ENCODE results near the gene HEMGN.

The HEMGN gene

GRCh38 chr9:97906236-97906831 is 31.6 kb downstream of the HEMGN start:
- ATAC-seq (ENCODE audit: low read depth) (peak; percentile 63), DNase-seq (ENCODE audit: low spot score in 2 of 2) (no peak)
- Mint-ChIP-seq H3K4me1 (peaks cover 26% of the 10 kb centered on the region), H3K36me3 (peaks cover 22% of the 10 kb centered on the region), H3K27me3 (no peaks in the 10 kb centered on the region), H3K9me3 (no peaks in the 10 kb centered on the region), H3K4me3 (peak overlapping the region; percentile 73), H3K27ac (peak overlapping the region; percentile 82)

GRCh38 chr9:97905228-97905627 is 32.7 kb downstream of the HEMGN start:
- H3K4me3 Mint-ChIP-seq = peak overlapping the region; percentile 14
- DNase-seq (ENCODE audit: low spot score in 2 of 2) = no peak
- H3K9me3 Mint-ChIP-seq = no peaks in the 10 kb centered on the region
- H3K36me3 Mint-ChIP-seq = peaks cover 15% of the 10 kb centered on the region
- peak overlapping the region; percentile 68 for H3K27ac Mint-ChIP-seq
- ATAC-seq (ENCODE audit: low read depth) = no peak
- no peaks in the 10 kb centered on the region for H3K27me3 Mint-ChIP-seq
- H3K4me1 Mint-ChIP-seq = peaks cover 29% of the 10 kb centered on the region

- H3K4me1 Mint-ChIP-seq = peaks cover 26% of the 10 kb centered on the region
- H3K27ac Mint-ChIP-seq = peak overlapping the region; percentile 68
- no peak for DNase-seq (ENCODE audit: low spot score in 2 of 2)
- no peaks in the 10 kb centered on the region for H3K9me3 Mint-ChIP-seq
- peaks cover 11% of the 10 kb centered on the region for H3K36me3 Mint-ChIP-seq
- no peak for ATAC-seq (ENCODE audit: low read depth)
- no peak overlapping the region for H3K4me3 Mint-ChIP-seq
- H3K27me3 Mint-ChIP-seq = no peaks in the 10 kb centered on the region
Observed at GRCh38 chr9:97904725-97905124, 33.2 kb downstream of the HEMGN start.

- Mint-ChIP-seq H3K4me3 (no peak overlapping the region), H3K36me3 (peaks cover 13% of the 10 kb centered on the region), H3K4me1 (peaks cover 22% of the 10 kb centered on the region), H3K27ac (no peak overlapping the region), H3K27me3 (no peaks in the 10 kb centered on the region), H3K9me3 (no peaks in the 10 kb centered on the region)
- ATAC-seq (ENCODE audit: low read depth) (no peak), DNase-seq (ENCODE audit: low spot score in 2 of 2) (no peak)
Observed at GRCh38 chr9:97903177-97903576, 34.8 kb downstream of the HEMGN start.

DNA sequence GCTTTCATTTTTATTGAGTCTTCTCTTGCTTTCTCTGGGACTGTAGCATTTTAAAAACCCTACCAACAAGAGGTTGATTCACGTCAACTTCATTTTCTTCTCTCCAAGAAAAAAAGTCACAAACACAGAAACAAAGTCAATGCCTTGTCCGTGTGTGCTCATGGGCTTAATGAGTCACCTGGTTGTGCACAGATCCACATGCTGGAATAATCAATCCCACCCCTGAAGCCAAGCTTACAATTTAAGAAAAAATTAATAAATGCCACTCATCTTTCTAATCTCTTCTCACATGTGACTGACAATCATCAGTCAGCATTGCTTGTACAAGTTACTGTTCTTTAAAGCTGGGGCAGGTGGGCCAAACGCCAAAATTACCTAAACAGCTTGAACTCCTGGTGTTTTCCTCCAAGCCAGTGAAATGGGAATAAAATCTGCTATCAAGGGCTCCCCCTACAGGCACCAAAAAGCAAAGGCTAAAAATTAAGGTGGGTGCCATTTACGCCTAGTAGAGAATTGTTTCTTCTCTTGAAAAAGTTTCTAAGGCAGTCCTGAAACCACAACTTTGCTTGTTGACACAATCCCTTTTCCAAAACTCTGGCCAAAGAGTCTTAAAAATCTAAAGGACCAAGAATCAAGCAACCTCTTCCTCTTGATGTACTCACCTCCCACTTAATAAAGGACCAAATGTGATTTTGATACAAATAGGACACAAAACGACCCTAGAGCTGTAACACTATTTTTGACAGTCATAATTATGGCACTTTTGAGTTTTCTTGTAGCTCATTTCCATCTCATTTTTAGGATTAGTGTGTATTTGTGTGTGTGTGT is 37.0 kb downstream of the HEMGN start:
- DNase-seq (ENCODE audit: low spot score in 2 of 2) = no peak
- no peaks in the 10 kb centered on the region for H3K27me3 Mint-ChIP-seq
- no peak overlapping the region for H3K4me3 Mint-ChIP-seq
- H3K4me1 Mint-ChIP-seq = peaks cover 14% of the 10 kb centered on the region
- peak; percentile 35 for ATAC-seq (ENCODE audit: low read depth)
- H3K9me3 Mint-ChIP-seq = no peaks in the 10 kb centered on the region
- H3K27ac Mint-ChIP-seq = peak overlapping the region; percentile 62
- H3K36me3 Mint-ChIP-seq = peaks cover 19% of the 10 kb centered on the region

DNA sequence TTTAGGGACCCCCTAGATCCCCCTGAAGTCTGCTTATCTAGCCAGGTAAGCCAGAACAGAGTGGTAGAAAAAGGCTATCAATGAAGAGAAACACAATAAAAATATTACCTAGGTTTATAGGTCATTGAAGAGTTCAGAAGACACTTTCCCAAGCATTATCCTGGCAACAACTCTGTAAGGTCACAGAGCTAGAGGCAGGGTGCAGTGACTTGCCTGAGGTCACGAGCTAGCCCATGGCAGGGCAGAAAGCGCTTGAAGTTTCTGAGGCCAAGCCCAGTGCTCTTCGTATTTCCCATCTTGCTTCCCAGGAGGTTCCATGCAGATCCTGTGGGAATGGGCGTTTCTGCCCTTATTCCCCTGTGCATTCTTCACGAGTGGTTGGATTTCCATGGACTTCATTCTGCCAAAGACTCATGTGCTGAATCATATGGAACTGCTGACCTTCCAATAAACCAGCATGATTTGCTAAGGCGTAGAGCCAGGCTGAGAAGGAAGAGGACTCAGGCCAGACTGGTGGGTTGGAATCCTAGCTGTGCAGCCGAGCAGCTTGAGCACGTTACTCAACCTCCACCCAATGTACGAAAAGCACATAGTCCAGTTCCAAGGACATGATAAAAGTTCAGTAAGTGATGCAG is 37.8 kb downstream of the HEMGN start:
- H3K27ac Mint-ChIP-seq = no peak overlapping the region
- ATAC-seq (ENCODE audit: low read depth) = no peak
- H3K4me3 Mint-ChIP-seq = no peak overlapping the region
- H3K4me1 Mint-ChIP-seq = peaks cover 13% of the 10 kb centered on the region
- no peak for DNase-seq (ENCODE audit: low spot score in 2 of 2)
- no peaks in the 10 kb centered on the region for H3K9me3 Mint-ChIP-seq
- peaks cover 27% of the 10 kb centered on the region for H3K36me3 Mint-ChIP-seq
- H3K27me3 Mint-ChIP-seq = no peaks in the 10 kb centered on the region

DNA sequence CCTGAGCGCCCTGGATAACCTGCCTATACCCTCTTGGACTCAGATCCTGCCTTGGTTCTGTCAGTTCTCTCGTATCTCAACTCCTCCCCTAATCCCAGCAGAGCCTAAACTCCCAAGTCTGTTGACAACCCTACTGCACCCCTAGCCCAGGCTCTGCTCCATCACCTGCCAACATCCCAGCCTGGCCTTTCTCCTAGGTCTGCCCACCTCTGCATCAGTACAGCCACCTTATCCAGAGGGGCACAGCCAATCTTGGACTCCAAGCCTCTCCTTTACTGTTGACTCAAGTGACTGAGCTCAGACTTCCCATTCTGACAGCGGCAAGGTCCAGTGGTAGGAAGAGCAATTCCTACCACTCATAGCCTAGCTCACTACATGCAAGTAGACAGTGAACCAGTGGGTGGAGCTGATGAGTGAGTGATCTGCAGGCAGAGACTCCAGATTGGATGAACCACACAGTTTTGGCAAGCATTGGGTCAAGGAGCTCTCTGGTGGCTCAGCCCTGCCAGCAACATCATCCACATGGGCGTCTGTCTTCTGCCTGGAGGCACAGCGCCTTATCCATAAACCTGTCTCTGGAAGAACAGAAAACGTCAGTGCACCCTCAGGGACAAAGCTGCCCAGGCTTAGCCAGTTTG is 42.2 kb downstream of the HEMGN start:
- DNase-seq (ENCODE audit: low spot score in 2 of 2) = no peak
- ATAC-seq (ENCODE audit: low read depth) = no peak
- H3K4me3 Mint-ChIP-seq = no peak overlapping the region
- H3K9me3 Mint-ChIP-seq = peaks cover 7% of the 10 kb centered on the region
- H3K4me1 Mint-ChIP-seq = peaks cover under 1% of the 10 kb centered on the region
- H3K27me3 Mint-ChIP-seq = no peaks in the 10 kb centered on the region
- H3K36me3 Mint-ChIP-seq = peaks cover 37% of the 10 kb centered on the region
- H3K27ac Mint-ChIP-seq = no peak overlapping the region

GRCh38 chr9:97895211-97895610 is 42.8 kb downstream of the HEMGN start:
- Mint-ChIP-seq H3K27me3 (no peaks in the 10 kb centered on the region), H3K9me3 (peaks cover 7% of the 10 kb centered on the region), H3K27ac (no peak overlapping the region), H3K4me3 (no peak overlapping the region), H3K36me3 (peaks cover 37% of the 10 kb centered on the region), H3K4me1 (no peaks in the 10 kb centered on the region)
- ATAC-seq (ENCODE audit: low read depth) (no peak), DNase-seq (ENCODE audit: low spot score in 2 of 2) (no peak)

- no peak for DNase-seq (ENCODE audit: low spot score in 2 of 2)
- H3K36me3 Mint-ChIP-seq = peaks cover 32% of the 10 kb centered on the region
- H3K4me1 Mint-ChIP-seq = no peaks in the 10 kb centered on the region
- peaks cover 7% of the 10 kb centered on the region for H3K9me3 Mint-ChIP-seq
- H3K27ac Mint-ChIP-seq = no peak overlapping the region
- no peak overlapping the region for H3K4me3 Mint-ChIP-seq
- ATAC-seq (ENCODE audit: low read depth) = no peak
- peaks cover 2% of the 10 kb centered on the region for H3K27me3 Mint-ChIP-seq
Observed at GRCh38 chr9:97892421-97892820, 45.6 kb downstream of the HEMGN start.

GRCh38 chr9:97891736-97892135 is 46.2 kb downstream of the HEMGN start:
- Mint-ChIP-seq H3K27ac (no peak overlapping the region), H3K9me3 (peaks cover 7% of the 10 kb centered on the region), H3K27me3 (peaks cover 2% of the 10 kb centered on the region), H3K36me3 (peaks cover 30% of the 10 kb centered on the region), H3K4me1 (no peaks in the 10 kb centered on the region), H3K4me3 (no peak overlapping the region)
- no peak for DNase-seq (ENCODE audit: low spot score in 2 of 2)
- ATAC-seq (ENCODE audit: low read depth) = no peak

- peaks cover 2% of the 10 kb centered on the region for H3K27me3 Mint-ChIP-seq
- H3K4me3 Mint-ChIP-seq = no peak overlapping the region
Observed at GRCh38 chr9:97889941-97890887, 47.8 kb downstream of the HEMGN start.

GRCh38 chr9:97880336-97880735 is 57.6 kb downstream of the HEMGN start:
- Mint-ChIP-seq H3K27ac (no peak overlapping the region), H3K4me3 (no peak overlapping the region), H3K27me3 (no peaks in the 10 kb centered on the region), H3K9me3 (no peaks in the 10 kb centered on the region), H3K4me1 (no peaks in the 10 kb centered on the region), H3K36me3 (peaks cover 9% of the 10 kb centered on the region)
- no peak for DNase-seq (ENCODE audit: low spot score in 2 of 2)
- ATAC-seq (ENCODE audit: low read depth) = no peak

More at GRCh38 chr9:97889941-97890887, 47.8 kb downstream of the HEMGN start:
- peaks cover 19% of the 10 kb centered on the region for H3K36me3 Mint-ChIP-seq
- no peak overlapping the region for H3K27ac Mint-ChIP-seq
- H3K4me1 Mint-ChIP-seq = no peaks in the 10 kb centered on the region
- peaks cover 7% of the 10 kb centered on the region for H3K9me3 Mint-ChIP-seq
- DNase-seq (ENCODE audit: low spot score in 2 of 2) = peak in 1 of 2 donors; percentile 19
- ATAC-seq (ENCODE audit: low read depth) = no peak
